NCI-H446 treated with DMSO at 0.1 percent for 48 hours (cell line): ENCODE data around the gene STAP1.
"Not testable (repeated sequence)": the region's sequence is repeated elsewhere in the genome, so short reads cannot be mapped to it uniquely, and the experiment has no call there.

Source experiments
- DNase-seq: peaks from one replicate; lab custom pipeline; 2025; lab: John Stamatoyannopoulos, UW

The STAP1 gene

GRCh38 chr4:67624939-67625338 lies 66.4 kb downstream of the STAP1 start:
- no peak for DNase-seq

- no peak for DNase-seq
Observed at GRCh38 chr4:67632492-67632891, 74.0 kb downstream of the STAP1 start.

- DNase-seq, result no peak
Observed at GRCh38 chr4:67634741-67635140, 76.2 kb downstream of the STAP1 start.

GRCh38 chr4:67635331-67635730 lies 76.8 kb downstream of the STAP1 start:
- DNase-seq, result no peak

GRCh38 chr4:67636978-67637377 lies 78.5 kb downstream of the STAP1 start:
- not testable (repeated sequence) for DNase-seq

GRCh38 chr4:67638136-67638535 lies 79.6 kb downstream of the STAP1 start:
- DNase-seq, result no peak

- DNase-seq, result no peak
Observed at GRCh38 chr4:67651536-67651935, 93.0 kb downstream of the STAP1 start.
